K562 (cell line): Measurements from ENCODE around the gene PHTF1. TPM values are rescaled to one million over a fixed set of nuclear protein-coding genes. Genes with fewer than 3 reads are reported as not detected.

Source experiments
- ATAC-seq: fragments of 200-7000 bp; cut with Tn5 transposase; 3 replicates; pipeline ENCODE4 v1.9.1; 2020; ENCODE audit warnings: moderate library complexity
- BruUV-seq: library from RNA; stranded (reverse); fragments of 400-500 nt; replicated peaks from 2 replicates; lab custom pipeline; 2021; lab: Mats Ljungman, UMichigan
- CTCF ChIA-PET: fragments of 300-600 bp; formaldehyde crosslinking; extraction: SDS; loops from one replicate; lab custom pipeline; 2021; ENCODE audit warnings: low intra/inter-chr PET ratio; lab: Yijun Ruan, JAX
- POLR2A ChIA-PET: fragments of 300-600, 350-650 bp; sonication (Branson Sonifier 250); formaldehyde crosslinking; extraction: SDS; loops from one replicate; lab custom pipeline; 2021; ENCODE audit warnings: antibody characterized with exemption, inconsistent platforms; lab: Yijun Ruan, JAX
- DNase-seq, 4 experiments: peaks; one replicate each; pipeline versions ENCODE4 v3.0.0 to v3.0.0-alpha.2; 2011 to 2018; ENCODE audit warnings: low spot score in 3 of 4, mixed read lengths in 3 of 4; ENCODE audit errors: extremely low read depth in 1 of 4
- FAIRE-seq: peaks from 2 replicates; lab custom pipeline; 2011; peaks lifted over from hg19 to GRCh38; lab: Jason Lieb, UNC
- H2AFZ ChIP-seq: 2 replicates; pipeline ENCODE4 v1.6.0; 2011; ENCODE audit warnings: low read depth, low read length, control low read depth, inconsistent platforms
- H3K27ac ChIP-seq: fragments of 200-600 bp; 3 replicates; pipeline ENCODE4 v1.8.0; 2011; ENCODE audit warnings: low read depth, mild to moderate bottlenecking, control low read depth, inconsistent platforms, low read length, moderate library complexity, mixed read lengths; ENCODE audit errors: extremely low read depth
- H3K27me3 ChIP-seq, 2 experiments: fragments of 300-600 bp in 1 of 2; 2 replicates in 1 of 2; 3 replicates in 1 of 2; pipeline versions ENCODE4 v1.6.0 to v1.8.0; 2011; ENCODE audit warnings: inconsistent platforms in 2 of 2, low read length in 2 of 2, mild to moderate bottlenecking in 1 of 2, mixed read lengths in 1 of 2, moderate library complexity in 1 of 2; ENCODE audit not compliant: control insufficient read depth in 2 of 2, insufficient read depth in 2 of 2
- H3K36me3 ChIP-seq: fragments of 300-600 bp; 3 replicates; pipeline ENCODE4 v1.8.0; 2011; ENCODE audit warnings: mild to moderate bottlenecking, low read length, inconsistent platforms; ENCODE audit not compliant: control insufficient read depth, insufficient read depth
- H3K4me1 ChIP-seq, 2 experiments: fragments of 200-600 bp in 1 of 2; replicated peaks in 1 of 2; 2 replicates in 1 of 2; 3 replicates in 1 of 2; pipeline versions ENCODE4 v1.5.1 to v1.8.0; 2011; ENCODE audit warnings: inconsistent platforms in 2 of 2, low read length in 2 of 2, mild to moderate bottlenecking in 1 of 2, mixed read lengths in 1 of 2, moderate library complexity in 1 of 2; ENCODE audit not compliant: control insufficient read depth in 2 of 2, insufficient read depth in 2 of 2
- H3K4me2 ChIP-seq: 2 replicates; pipeline ENCODE4 v1.6.1; 2011; ENCODE audit warnings: low read length, control low read depth, inconsistent platforms, mixed read lengths; ENCODE audit not compliant: insufficient read depth
- H3K4me3 ChIP-seq: fragments of 200-600 bp; sonication (generic), shearing (Covaris generic); 2 replicates; pipeline ENCODE4 v1.5.1; 2016; ENCODE audit warnings: control low read depth, inconsistent platforms
- H3K79me2 ChIP-seq: fragments of 200-600 bp; 3 replicates; pipeline ENCODE4 v1.8.0; 2011; ENCODE audit warnings: low read length, inconsistent platforms; ENCODE audit not compliant: control insufficient read depth, insufficient read depth
- H3K9ac ChIP-seq, 2 experiments: 2 replicates each; pipeline versions ENCODE4 v1.6.0 to v1.6.1; 2011; ENCODE audit warnings: low read depth in 2 of 2, low read length in 2 of 2, control low read depth in 1 of 2, inconsistent platforms in 1 of 2, mild to moderate bottlenecking in 1 of 2, mixed read lengths in 1 of 2; ENCODE audit not compliant: insufficient read depth in 1 of 2
- H3K9me1 ChIP-seq: one replicate; pipeline ENCODE4 v1.6.0; 2011; ENCODE audit warnings: inconsistent platforms, mild to moderate bottlenecking, low read length, moderate library complexity; ENCODE audit not compliant: control insufficient read depth, insufficient read depth
- H3K9me3 ChIP-seq: replicated peaks from 2 replicates; pipeline ENCODE4 v1.5.1; 2011; ENCODE audit warnings: low read depth, low read length, inconsistent platforms; ENCODE audit not compliant: control insufficient read depth, insufficient read depth
- H4K20me1 ChIP-seq: replicated peaks from 2 replicates; pipeline ENCODE4 v1.6.1; 2011; ENCODE audit warnings: low read length, inconsistent platforms, mixed read lengths; ENCODE audit not compliant: control insufficient read depth, insufficient read depth
- PKNOX1 ChIP-seq: fragments of 450-650 bp; IDR thresholded peaks from 2 replicates; pipeline ENCODE4 v1.6.1; 2016
- POLR3G ChIP-seq: IDR thresholded peaks from 2 replicates; pipeline ENCODE4 v1.6.1; 2011; ENCODE audit not compliant: insufficient read length, insufficient replicate concordance; ENCODE audit errors: extremely low read depth
- ZBTB33 ChIP-seq: sonication (generic); formaldehyde crosslinking; IDR thresholded peaks from 2 replicates; pipeline ENCODE4 v1.8.1; 2023; ENCODE audit warnings: mild to moderate bottlenecking, missing genetic modification reagents
- ZNF583 ChIP-seq: fragments of 250-450 bp; sonication (Bioruptor Pico); IDR thresholded peaks from 2 replicates; pipeline ENCODE4 v1.4.0; 2020
- in situ Hi-C: fragments of 300-500 bp; cut with MboI; formaldehyde crosslinking; loops from 4 replicates; pipeline ENCODE4 v1.15.0; 2018; ENCODE audit warnings: inconsistent platforms, mixed read lengths
- intact Hi-C: fragments of 100-400 bp; cut with micrococcal nuclease; formaldehyde crosslinking; loops from 2 replicates; pipeline ENCODE4 v1.14.2; 2022
- polyA plus RNA-seq, 8 experiments: library from polyadenylated mRNA; depleted of rRNA in 4 of 8; stranded (reverse) in 5 of 8; unstranded in 3 of 8; fragments of >200 nt; fragmentation: Nextera tagmentation in 2 of 8; fragmentation: Illumina TruSeq in 1 of 8; extraction: Ambion mirVana in 2 of 8; extraction: Trizol in 1 of 8; gene quantifications; 2 replicates each; pipeline versions ENCODE4 v1.2.1 to v1.2.3, GENCODE V29; 2011 to 2014; ENCODE audit warnings: inconsistent platforms in 1 of 8, missing spikeins in 1 of 8
- total RNA-seq, 7 experiments: library from RNA; depleted of rRNA in 6 of 7; stranded (reverse); fragments of >200 nt in 6 of 7; fragmentation: Illumina TruSeq in 2 of 7; extraction: Trizol in 2 of 7; gene quantifications; 2 replicates each; pipeline versions ENCODE4 v1.2.1 to v1.2.3, GENCODE V29; 2011 to 2021; ENCODE audit warnings: low replicate concordance in 1 of 7
- TF ChIP-seq, protein P1 (sequence below), 2 experiments: fragments of 250-450 bp in 1 of 2; fragments of 450-650 bp in 1 of 2; sonication (Bioruptor Pico) in 1 of 2; IDR thresholded peaks; 2 replicates each; pipeline versions ENCODE4 v1.6.1 to v1.8.0; 2016 to 2021; ENCODE audit warnings: mild to moderate bottlenecking in 2 of 2, moderate library complexity in 2 of 2, missing compliant biosample characterization in 1 of 2, missing genetic modification characterization in 1 of 2
- TF ChIP-seq, protein P2 (sequence below): sonication (generic); formaldehyde crosslinking; IDR thresholded peaks from 2 replicates; pipeline ENCODE4 v1.4.0; 2020; ENCODE audit warnings: mild to moderate bottlenecking, missing genetic modification reagents

Gene PHTF1
- total and polyA plus RNA-seq, 9 of the 15 experiments (the other 6 are each of a cell fraction or from before 2014, with no cell fraction given): 8.4 to 36.2 (median 23.0) TPM

- TF ChIP-seq PKNOX1 (no peak), ZNF583 (no peak)
Measured at GRCh38 chr1:113666126-113666525, 93.2 kb downstream of the PHTF1 start (continued).

GRCh38 chr1:113665071-113665470, 94.2 kb downstream of the PHTF1 start:
- H4K20me1 ChIP-seq: no peaks in the 10 kb centered on the region
- H3K79me2 ChIP-seq: no peaks in the 10 kb centered on the region
- in situ Hi-C loops (no loop called here), intact Hi-C loops (no loop called here)
- no peak overlapping the region for H3K27ac ChIP-seq
- CTCF ChIA-PET: no interaction called here
- no peaks in the 10 kb centered on the region for H3K9me1 ChIP-seq
- TF ChIP-seq ZBTB33 (CRISPR knock-in tag) (no peak), POLR3G (no peak)
- TF ChIP-seq, protein P1, sequence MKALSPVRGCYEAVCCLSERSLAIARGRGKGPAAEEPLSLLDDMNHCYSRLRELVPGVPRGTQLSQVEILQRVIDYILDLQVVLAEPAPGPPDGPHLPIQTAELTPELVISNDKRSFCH (CRISPR knock-in tag; IDR thresholded peaks at IDR 0.05): no peak
- TF ChIP-seq, protein P1 (tag; IDR thresholded peaks at IDR 0.05): no peak
- TF ChIP-seq, protein P2, sequence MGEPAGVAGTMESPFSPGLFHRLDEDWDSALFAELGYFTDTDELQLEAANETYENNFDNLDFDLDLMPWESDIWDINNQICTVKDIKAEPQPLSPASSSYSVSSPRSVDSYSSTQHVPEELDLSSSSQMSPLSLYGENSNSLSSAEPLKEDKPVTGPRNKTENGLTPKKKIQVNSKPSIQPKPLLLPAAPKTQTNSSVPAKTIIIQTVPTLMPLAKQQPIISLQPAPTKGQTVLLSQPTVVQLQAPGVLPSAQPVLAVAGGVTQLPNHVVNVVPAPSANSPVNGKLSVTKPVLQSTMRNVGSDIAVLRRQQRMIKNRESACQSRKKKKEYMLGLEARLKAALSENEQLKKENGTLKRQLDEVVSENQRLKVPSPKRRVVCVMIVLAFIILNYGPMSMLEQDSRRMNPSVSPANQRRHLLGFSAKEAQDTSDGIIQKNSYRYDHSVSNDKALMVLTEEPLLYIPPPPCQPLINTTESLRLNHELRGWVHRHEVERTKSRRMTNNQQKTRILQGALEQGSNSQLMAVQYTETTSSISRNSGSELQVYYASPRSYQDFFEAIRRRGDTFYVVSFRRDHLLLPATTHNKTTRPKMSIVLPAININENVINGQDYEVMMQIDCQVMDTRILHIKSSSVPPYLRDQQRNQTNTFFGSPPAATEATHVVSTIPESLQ (CRISPR knock-in tag): no peak
- ATAC-seq: no peak
- POLR2A ChIA-PET: interaction anchor here (0.6 kb wide), 1 partner anchor 337 kb away, joined by 3 read pairs; no protein-coding TSS in a partner anchor
- H3K36me3 ChIP-seq: no peaks in the 10 kb centered on the region
- no peak overlapping the region for H2AFZ ChIP-seq
- H3K4me1 ChIP-seq: peaks cover 0 to 2% of the 10 kb centered on the region in 2 experiments; a peak in 2 of 5 replicates
- no peak for DNase-seq
- no peak overlapping the region for H3K4me3 ChIP-seq
- FAIRE-seq: no peak
- no peak overlapping the region for H3K9ac ChIP-seq
- H3K9me3 ChIP-seq: no peaks in the 10 kb centered on the region
- BruUV-seq: no TSS peak
- H3K4me2 ChIP-seq: no peak overlapping the region
- H3K27me3 ChIP-seq: no peaks in the 10 kb centered on the region
